Activated CD4-positive, alpha-beta memory T cell treated with anti-CD3 and anti-CD28 coated beads, Interleukin-2, amount 10 ng/mL, durations not matched to agents 7 days and 5 days (primary cell): ENCODE results near the gene GATA3. TPM values are rescaled to one million over a fixed set of nuclear protein-coding genes. Genes with fewer than 3 reads are reported as not detected.

Experiments
- CTCF ChIA-PET: fragments of 350-600 bp; sonication (Branson Sonifier 250); formaldehyde crosslinking; loops from one replicate; lab custom pipeline; 2021; ENCODE audit warnings: antibody characterized with exemption, inconsistent platforms; lab: Charles Lee
- POLR2A ChIA-PET: fragments of 350-600 bp; sonication (Branson Sonifier 250); formaldehyde crosslinking; loops from one replicate; lab custom pipeline; 2021; ENCODE audit warnings: antibody characterized with exemption; lab: Charles Lee
- DNase-seq: peaks from one replicate; pipeline ENCODE4 v3.0.0-alpha.2; 2020
- H3K27ac Mint-ChIP-seq: one replicate; pipeline ENCODE4 v1.8.0; 2021; ENCODE audit warnings: mild to moderate bottlenecking, mixed read lengths
- H3K27me3 Mint-ChIP-seq: one replicate; pipeline ENCODE4 v1.8.0; 2021; ENCODE audit warnings: mixed read lengths
- H3K36me3 Mint-ChIP-seq: one replicate; pipeline ENCODE4 v1.8.0; 2021; ENCODE audit warnings: low read depth, mixed read lengths
- H3K4me1 Mint-ChIP-seq: one replicate; pipeline ENCODE4 v1.8.0; 2021; ENCODE audit warnings: mixed read lengths
- H3K4me3 Mint-ChIP-seq: one replicate; pipeline ENCODE4 v1.8.0; 2021; ENCODE audit warnings: mild to moderate bottlenecking, mixed read lengths
- H3K9me3 Mint-ChIP-seq: one replicate; pipeline ENCODE4 v1.8.0; 2021; ENCODE audit warnings: mixed read lengths
- total RNA-seq, 2 experiments: library from RNA; stranded (reverse); gene quantifications; one replicate each; pipeline ENCODE4 v1.2.3, GENCODE V29; 2021

GATA3 gene
- total RNA-seq, 2 experiments from 2014 or later: 112 TPM

- DNase-seq: no peak
- POLR2A ChIA-PET: no interaction called here
- no peak overlapping the region for H3K4me3 Mint-ChIP-seq
- H3K27ac Mint-ChIP-seq: no peak overlapping the region
- H3K27me3 Mint-ChIP-seq: peaks cover 2% of the 10 kb centered on the region
- H3K4me1 Mint-ChIP-seq: peaks cover 4% of the 10 kb centered on the region
- H3K36me3 Mint-ChIP-seq: peaks cover 5% of the 10 kb centered on the region
- CTCF ChIA-PET: no interaction called here
- peaks cover 2% of the 10 kb centered on the region for H3K9me3 Mint-ChIP-seq
Measured at GRCh38 chr10:8102708-8103401, 48.4 kb downstream of the GATA3 start.

- no peak overlapping the region for H3K27ac Mint-ChIP-seq
- POLR2A ChIA-PET: no interaction called here
- peaks cover under 1% of the 10 kb centered on the region for H3K36me3 Mint-ChIP-seq
- no peak for DNase-seq
- H3K4me1 Mint-ChIP-seq: peaks cover 4% of the 10 kb centered on the region
- CTCF ChIA-PET: no interaction called here
- H3K27me3 Mint-ChIP-seq: peaks cover 2% of the 10 kb centered on the region
- H3K9me3 Mint-ChIP-seq: no peaks in the 10 kb centered on the region
- no peak overlapping the region for H3K4me3 Mint-ChIP-seq
Measured at GRCh38 chr10:8103543-8103942, 49.1 kb downstream of the GATA3 start.

GRCh38 chr10:8104005-8104404 is 49.5 kb downstream of the GATA3 start:
- Mint-ChIP-seq H3K27me3 (peaks cover 2% of the 10 kb centered on the region), H3K9me3 (no peaks in the 10 kb centered on the region), H3K36me3 (no peaks in the 10 kb centered on the region), H3K4me1 (peaks cover 4% of the 10 kb centered on the region), H3K4me3 (no peak overlapping the region), H3K27ac (no peak overlapping the region)
- no peak for DNase-seq
- POLR2A ChIA-PET: no interaction called here
- CTCF ChIA-PET: no interaction called here

- no peak overlapping the region for H3K4me3 Mint-ChIP-seq
- POLR2A ChIA-PET: no interaction called here
Measured at GRCh38 chr10:8104721-8105120, 50.2 kb downstream of the GATA3 start.

GRCh38 chr10:8105932-8106331 is 51.4 kb downstream of the GATA3 start:
- H3K9me3 Mint-ChIP-seq: no peaks in the 10 kb centered on the region
- H3K27ac Mint-ChIP-seq: no peak overlapping the region
- ChIA-PET POLR2A (no interaction called here), CTCF (no interaction called here)
- no peaks in the 10 kb centered on the region for H3K36me3 Mint-ChIP-seq
- H3K4me3 Mint-ChIP-seq: no peak overlapping the region
- peaks cover 4% of the 10 kb centered on the region for H3K4me1 Mint-ChIP-seq
- DNase-seq: no peak
- H3K27me3 Mint-ChIP-seq: peaks cover 2% of the 10 kb centered on the region

More at GRCh38 chr10:8104721-8105120, 50.2 kb downstream of the GATA3 start:
- H3K4me1 Mint-ChIP-seq: peaks cover 4% of the 10 kb centered on the region
- CTCF ChIA-PET: no interaction called here
- H3K9me3 Mint-ChIP-seq: no peaks in the 10 kb centered on the region
- DNase-seq: no peak
- peaks cover 2% of the 10 kb centered on the region for H3K27me3 Mint-ChIP-seq
- H3K36me3 Mint-ChIP-seq: no peaks in the 10 kb centered on the region
- H3K27ac Mint-ChIP-seq: no peak overlapping the region

- CTCF ChIA-PET: no interaction called here
- Mint-ChIP-seq H3K4me3 (no peak overlapping the region), H3K27me3 (no peaks in the 10 kb centered on the region), H3K9me3 (peaks cover 2% of the 10 kb centered on the region), H3K36me3 (no peaks in the 10 kb centered on the region), H3K27ac (no peak overlapping the region), H3K4me1 (no peaks in the 10 kb centered on the region)
- POLR2A ChIA-PET: interaction anchor here (1.5 kb wide), 1 partner anchor 20 kb away, joined by 4 read pairs; no protein-coding TSS in a partner anchor
- no peak for DNase-seq
Measured at GRCh38 chr10:8112230-8112905, 57.9 kb downstream of the GATA3 start.

- no peaks in the 10 kb centered on the region for H3K4me1 Mint-ChIP-seq
- H3K9me3 Mint-ChIP-seq: peaks cover 2% of the 10 kb centered on the region
- POLR2A ChIA-PET: interaction anchor here (1.5 kb wide), 1 partner anchor 20 kb away, joined by 4 read pairs; no protein-coding TSS in a partner anchor
- DNase-seq: no peak
- CTCF ChIA-PET: no interaction called here
- no peaks in the 10 kb centered on the region for H3K27me3 Mint-ChIP-seq
- no peak overlapping the region for H3K27ac Mint-ChIP-seq
- H3K36me3 Mint-ChIP-seq: no peaks in the 10 kb centered on the region
- no peak overlapping the region for H3K4me3 Mint-ChIP-seq
Measured at GRCh38 chr10:8112942-8113442, 58.5 kb downstream of the GATA3 start.

- CTCF ChIA-PET: no interaction called here
- H3K27ac Mint-ChIP-seq: no peak overlapping the region
- no peaks in the 10 kb centered on the region for H3K4me1 Mint-ChIP-seq
- H3K4me3 Mint-ChIP-seq: no peak overlapping the region
- no peaks in the 10 kb centered on the region for H3K36me3 Mint-ChIP-seq
- DNase-seq: no peak
- POLR2A ChIA-PET: no interaction called here
- H3K9me3 Mint-ChIP-seq: peaks cover 2% of the 10 kb centered on the region
- no peaks in the 10 kb centered on the region for H3K27me3 Mint-ChIP-seq
Measured at GRCh38 chr10:8113616-8114015, 59.1 kb downstream of the GATA3 start.

- Mint-ChIP-seq H3K9me3 (peaks cover 2% of the 10 kb centered on the region), H3K4me1 (no peaks in the 10 kb centered on the region), H3K27ac (no peak overlapping the region), H3K27me3 (no peaks in the 10 kb centered on the region), H3K4me3 (no peak overlapping the region), H3K36me3 (no peaks in the 10 kb centered on the region)
- ChIA-PET CTCF (no interaction called here), POLR2A (no interaction called here)
- DNase-seq: no peak
Measured at GRCh38 chr10:8114741-8115617, 60.5 kb downstream of the GATA3 start.

GRCh38 chr10:8115618-8115980 is 61.1 kb downstream of the GATA3 start:
- Mint-ChIP-seq H3K4me1 (no peaks in the 10 kb centered on the region), H3K9me3 (peaks cover 2% of the 10 kb centered on the region), H3K4me3 (no peak overlapping the region), H3K36me3 (no peaks in the 10 kb centered on the region), H3K27me3 (no peaks in the 10 kb centered on the region), H3K27ac (no peak overlapping the region)
- no peak for DNase-seq
- ChIA-PET POLR2A (no interaction called here), CTCF (no interaction called here)

GRCh38 chr10:8116474-8116873 is 62.0 kb downstream of the GATA3 start:
- Mint-ChIP-seq H3K36me3 (no peaks in the 10 kb centered on the region), H3K4me3 (no peak overlapping the region), H3K4me1 (no peaks in the 10 kb centered on the region), H3K9me3 (peaks cover 2% of the 10 kb centered on the region), H3K27me3 (no peaks in the 10 kb centered on the region), H3K27ac (no peak overlapping the region)
- ChIA-PET POLR2A (interaction anchor here (1.0 kb wide), 1 partner anchor 17 kb away, joined by 3 read pairs; no protein-coding TSS in a partner anchor), CTCF (no interaction called here)
- DNase-seq: no peak

- Mint-ChIP-seq H3K27ac (no peak overlapping the region), H3K9me3 (peaks cover 2% of the 10 kb centered on the region), H3K36me3 (no peaks in the 10 kb centered on the region), H3K4me1 (no peaks in the 10 kb centered on the region), H3K27me3 (no peaks in the 10 kb centered on the region), H3K4me3 (no peak overlapping the region)
- POLR2A ChIA-PET: interaction anchor here (1.0 kb wide), 1 partner anchor 16 kb away, joined by 3 read pairs; no protein-coding TSS in a partner anchor
- DNase-seq: no peak
- CTCF ChIA-PET: no interaction called here
Measured at GRCh38 chr10:8116926-8117493, 62.5 kb downstream of the GATA3 start.
